ENCODE measurements around the gene STARD3.

The STARD3 gene

GRCh38 chr17:39666231-39666600, 29.3 kb downstream of the STARD3 start:
- H3K9me3 ChIP-seq (ENCODE audit: control insufficient read depth in 1 of 2, low read length in 2 of 2), result no peaks in the 10 kb centered on the region
- peaks cover 36% of the 10 kb centered on the region for H3K27me3 ChIP-seq (ENCODE audit: low read depth, low read length)
- H3K4me3 ChIP-seq (ENCODE audit: low read depth in 1 of 2, low read length in 2 of 2), result no peak overlapping the region
- peaks cover 2 to 17% of the 10 kb centered on the region in 2 donors for H3K36me3 ChIP-seq (ENCODE audit: control insufficient read depth in 1 of 2, insufficient read depth in 2 of 2, low read length in 2 of 2)
- H3K4me1 ChIP-seq (ENCODE audit: control insufficient read depth in 1 of 2, insufficient read depth in 2 of 2, low read length in 2 of 2), result peaks cover 0 to 32% of the 10 kb centered on the region in 2 donors
- H3K27ac ChIP-seq (ENCODE audit: low read length), result no peak overlapping the region

GRCh38 chr17:39666601-39667261, 29.8 kb downstream of the STARD3 start:
- Histone ChIP-seq H3K4me1 (ENCODE audit: control insufficient read depth in 1 of 2, insufficient read depth in 2 of 2, low read length in 2 of 2) (peaks cover 0 to 27% of the 10 kb centered on the region in 2 donors), H3K4me3 (ENCODE audit: low read depth in 1 of 2, low read length in 2 of 2) (no peak overlapping the region)

DNA sequence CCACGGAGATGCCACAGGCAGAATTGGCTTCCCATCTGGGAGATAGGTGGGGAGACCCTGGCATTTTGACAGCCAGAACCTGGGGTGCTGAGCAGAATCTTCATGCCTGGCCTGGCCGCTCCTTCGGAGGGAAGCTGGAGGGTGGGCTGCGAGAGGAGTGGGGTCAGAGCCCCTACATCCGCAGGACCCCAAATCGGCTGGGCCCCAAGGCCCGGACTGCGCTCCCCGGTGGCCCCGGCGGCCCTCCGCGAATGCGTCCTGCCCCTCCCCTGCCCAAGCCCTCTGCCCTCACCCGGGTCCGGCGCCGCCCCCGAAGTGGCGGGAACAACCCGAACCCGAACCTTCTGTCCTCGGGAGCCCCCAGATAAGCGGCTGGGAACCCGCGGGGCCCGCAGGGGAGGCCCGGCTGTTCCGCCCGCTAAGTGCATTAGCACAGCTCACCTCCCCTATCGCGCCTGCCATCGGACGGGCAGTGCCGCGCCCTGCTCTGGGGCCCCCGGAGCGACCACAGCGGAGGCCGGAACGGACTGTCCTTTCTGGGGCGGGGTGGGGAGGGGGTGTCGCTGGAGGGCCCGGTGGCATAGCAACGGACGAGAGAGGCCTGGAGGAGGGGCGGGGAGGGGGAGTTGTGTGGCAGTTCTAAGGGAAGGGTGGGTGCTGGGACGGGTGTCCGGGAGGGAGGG, 30.5 kb downstream of the STARD3 start:
- Histone ChIP-seq H3K27me3 (ENCODE audit: low read depth, low read length) (peaks cover 41% of the 10 kb centered on the region), H3K4me1 (ENCODE audit: control insufficient read depth in 1 of 2, insufficient read depth in 2 of 2, low read length in 2 of 2) (peaks cover 0 to 22% of the 10 kb centered on the region in 2 donors), H3K4me3 (ENCODE audit: low read depth in 1 of 2, low read length in 2 of 2) (no peak overlapping the region), H3K27ac (ENCODE audit: low read length) (no peak overlapping the region), H3K9me3 (ENCODE audit: control insufficient read depth in 1 of 2, low read length in 2 of 2) (no peaks in the 10 kb centered on the region), H3K36me3 (ENCODE audit: control insufficient read depth in 1 of 2, insufficient read depth in 2 of 2, low read length in 2 of 2) (peaks cover 0 to 8% of the 10 kb centered on the region in 2 donors)

More at GRCh38 chr17:39666601-39667261, 29.8 kb downstream of the STARD3 start:
- Histone ChIP-seq H3K27ac (ENCODE audit: low read length) (no peak overlapping the region), H3K36me3 (ENCODE audit: control insufficient read depth in 1 of 2, insufficient read depth in 2 of 2, low read length in 2 of 2) (peaks cover 0 to 12% of the 10 kb centered on the region in 2 donors), H3K9me3 (ENCODE audit: control insufficient read depth in 1 of 2, low read length in 2 of 2) (no peaks in the 10 kb centered on the region), H3K27me3 (ENCODE audit: low read depth, low read length) (peaks cover 41% of the 10 kb centered on the region)

- Histone ChIP-seq H3K27me3 (ENCODE audit: low read depth, low read length) (peaks cover 41% of the 10 kb centered on the region), H3K9me3 (ENCODE audit: control insufficient read depth in 1 of 2, low read length in 2 of 2) (no peaks in the 10 kb centered on the region), H3K4me1 (ENCODE audit: control insufficient read depth in 1 of 2, insufficient read depth in 2 of 2, low read length in 2 of 2) (peaks cover 0 to 17% of the 10 kb centered on the region in 2 donors), H3K4me3 (ENCODE audit: low read depth in 1 of 2, low read length in 2 of 2) (peak within 1 kb of the TSS in 1 of 2 donors; percentile 58), H3K27ac (ENCODE audit: low read length) (no peak within 1 kb of the TSS), H3K36me3 (ENCODE audit: control insufficient read depth in 1 of 2, insufficient read depth in 2 of 2, low read length in 2 of 2) (peaks cover 0 to under 1% of the 10 kb centered on the region in 2 donors)
Measured at GRCh38 chr17:39667945-39668924, 31.3 kb downstream of the STARD3 start, which contains the start of gene PNMT. Gene PNMT, plus strand, starts transcription at chr17:39668453. Its CDS starts 23 bp downstream, at chr17:39668476.

DNA sequence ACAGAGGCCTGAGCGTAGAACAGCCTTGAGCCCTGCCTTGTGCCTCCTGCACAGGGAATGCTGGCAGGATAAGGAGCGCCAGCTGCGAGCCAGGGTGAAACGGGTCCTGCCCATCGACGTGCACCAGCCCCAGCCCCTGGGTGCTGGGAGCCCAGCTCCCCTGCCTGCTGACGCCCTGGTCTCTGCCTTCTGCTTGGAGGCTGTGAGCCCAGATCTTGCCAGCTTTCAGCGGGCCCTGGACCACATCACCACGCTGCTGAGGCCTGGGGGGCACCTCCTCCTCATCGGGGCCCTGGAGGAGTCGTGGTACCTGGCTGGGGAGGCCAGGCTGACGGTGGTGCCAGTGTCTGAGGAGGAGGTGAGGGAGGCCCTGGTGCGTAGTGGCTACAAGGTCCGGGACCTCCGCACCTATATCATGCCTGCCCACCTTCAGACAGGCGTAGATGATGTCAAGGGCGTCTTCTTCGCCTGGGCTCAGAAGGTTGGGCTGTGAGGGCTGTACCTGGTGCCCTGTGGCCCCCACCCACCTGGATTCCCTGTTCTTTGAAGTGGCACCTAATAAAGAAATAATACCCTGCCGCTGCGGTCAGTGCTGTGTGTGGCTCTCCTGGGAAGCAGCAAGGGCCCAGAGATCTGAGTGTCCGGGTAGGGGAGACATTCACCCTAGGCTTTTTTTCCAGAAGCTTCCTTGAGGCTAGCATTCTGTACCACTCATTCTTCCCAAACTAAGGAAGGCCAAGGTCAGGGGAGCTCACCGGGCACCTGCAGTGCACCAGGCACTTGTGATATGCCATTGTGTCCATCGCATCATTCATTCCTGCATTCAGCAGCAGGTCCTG, 33.2 kb downstream of the STARD3 start:
- H3K9me3 ChIP-seq (ENCODE audit: control insufficient read depth in 1 of 2, low read length in 2 of 2), result no peaks in the 10 kb centered on the region
- no peaks in the 10 kb centered on the region for H3K36me3 ChIP-seq (ENCODE audit: control insufficient read depth in 1 of 2, insufficient read depth in 2 of 2, low read length in 2 of 2)
- peaks cover 41% of the 10 kb centered on the region for H3K27me3 ChIP-seq (ENCODE audit: low read depth, low read length)
- no peak overlapping the region for H3K4me3 ChIP-seq (ENCODE audit: low read depth in 1 of 2, low read length in 2 of 2)
- H3K4me1 ChIP-seq (ENCODE audit: control insufficient read depth in 1 of 2, insufficient read depth in 2 of 2, low read length in 2 of 2), result peaks cover 0 to 17% of the 10 kb centered on the region in 2 donors
- H3K27ac ChIP-seq (ENCODE audit: low read length), result no peak overlapping the region

DNA sequence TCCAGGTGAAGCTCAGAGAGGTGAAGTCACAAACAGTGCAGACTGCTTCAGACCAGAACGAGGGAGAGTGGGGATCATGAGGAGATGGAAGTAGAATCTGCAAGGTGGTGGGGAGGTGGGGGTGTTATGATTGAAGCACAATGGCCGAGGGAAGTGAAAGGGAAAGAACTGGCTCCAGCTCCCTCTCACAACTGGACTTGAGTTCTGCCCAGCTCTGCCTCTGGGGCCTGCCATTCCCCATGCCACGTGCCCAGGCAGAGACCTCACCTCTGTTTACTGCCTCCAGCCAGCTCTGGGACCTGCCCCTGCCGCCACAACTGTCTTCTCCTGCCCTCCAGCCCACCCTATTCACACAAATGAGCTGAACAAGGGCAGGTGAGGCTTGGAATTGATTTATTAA, 33.8 kb downstream of the STARD3 start:
- Histone ChIP-seq H3K9me3 (ENCODE audit: control insufficient read depth in 1 of 2, low read length in 2 of 2) (no peaks in the 10 kb centered on the region), H3K4me3 (ENCODE audit: low read depth in 1 of 2, low read length in 2 of 2) (no peak overlapping the region), H3K36me3 (ENCODE audit: control insufficient read depth in 1 of 2, insufficient read depth in 2 of 2, low read length in 2 of 2) (no peaks in the 10 kb centered on the region), H3K27me3 (ENCODE audit: low read depth, low read length) (peaks cover 41% of the 10 kb centered on the region), H3K27ac (ENCODE audit: low read length) (no peak overlapping the region), H3K4me1 (ENCODE audit: control insufficient read depth in 1 of 2, insufficient read depth in 2 of 2, low read length in 2 of 2) (peaks cover under 1 to 17% of the 10 kb centered on the region in 2 donors)

DNA sequence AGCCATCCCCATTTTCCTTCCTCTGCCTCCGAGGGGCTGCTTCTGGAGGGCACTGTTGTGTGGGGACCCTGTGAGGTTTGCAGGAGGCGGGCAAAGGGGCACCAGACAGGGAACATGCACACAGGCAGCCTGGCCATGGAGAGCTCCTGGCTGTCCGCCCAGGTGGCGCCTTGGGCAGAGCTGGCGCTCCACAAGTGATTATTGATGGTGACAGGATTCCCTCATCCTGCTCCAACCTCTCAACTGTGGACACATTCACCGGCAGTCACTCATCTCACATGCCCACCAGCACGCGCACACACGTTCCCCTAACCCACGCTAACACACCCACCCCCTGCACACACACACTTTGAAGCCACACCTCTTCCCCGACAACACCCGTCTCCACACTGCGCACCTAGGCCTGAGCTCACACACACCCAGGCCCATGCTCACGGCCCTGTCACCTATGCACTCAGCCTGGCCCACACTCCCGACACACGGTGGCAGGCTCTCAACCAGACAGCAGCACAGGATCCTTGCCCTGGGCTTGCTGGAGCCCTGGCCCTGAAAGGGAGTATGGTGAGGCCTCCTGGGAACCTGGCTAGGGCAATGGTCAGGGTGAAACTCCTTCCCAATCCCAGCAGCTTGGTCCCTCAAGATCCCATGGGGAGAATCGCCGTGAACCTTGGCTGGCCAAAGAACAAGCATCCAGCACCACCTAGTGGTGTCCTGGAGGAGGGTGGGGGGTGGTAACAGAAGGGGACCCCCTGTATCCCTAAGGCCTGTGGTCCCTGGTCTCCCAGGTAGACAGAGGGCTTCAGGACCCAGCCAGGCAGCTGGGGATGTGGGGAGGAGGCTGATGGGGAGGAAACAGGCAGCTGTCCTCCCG, 34.9 kb downstream of the STARD3 start:
- Histone ChIP-seq H3K4me1 (ENCODE audit: control insufficient read depth in 1 of 2, insufficient read depth in 2 of 2, low read length in 2 of 2) (peaks cover 3 to 19% of the 10 kb centered on the region in 2 donors), H3K27me3 (ENCODE audit: low read depth, low read length) (peaks cover 30% of the 10 kb centered on the region), H3K4me3 (ENCODE audit: low read depth in 1 of 2, low read length in 2 of 2) (no peak overlapping the region), H3K9me3 (ENCODE audit: control insufficient read depth in 1 of 2, low read length in 2 of 2) (no peaks in the 10 kb centered on the region), H3K36me3 (ENCODE audit: control insufficient read depth in 1 of 2, insufficient read depth in 2 of 2, low read length in 2 of 2) (no peaks in the 10 kb centered on the region), H3K27ac (ENCODE audit: low read length) (no peak overlapping the region)

DNA sequence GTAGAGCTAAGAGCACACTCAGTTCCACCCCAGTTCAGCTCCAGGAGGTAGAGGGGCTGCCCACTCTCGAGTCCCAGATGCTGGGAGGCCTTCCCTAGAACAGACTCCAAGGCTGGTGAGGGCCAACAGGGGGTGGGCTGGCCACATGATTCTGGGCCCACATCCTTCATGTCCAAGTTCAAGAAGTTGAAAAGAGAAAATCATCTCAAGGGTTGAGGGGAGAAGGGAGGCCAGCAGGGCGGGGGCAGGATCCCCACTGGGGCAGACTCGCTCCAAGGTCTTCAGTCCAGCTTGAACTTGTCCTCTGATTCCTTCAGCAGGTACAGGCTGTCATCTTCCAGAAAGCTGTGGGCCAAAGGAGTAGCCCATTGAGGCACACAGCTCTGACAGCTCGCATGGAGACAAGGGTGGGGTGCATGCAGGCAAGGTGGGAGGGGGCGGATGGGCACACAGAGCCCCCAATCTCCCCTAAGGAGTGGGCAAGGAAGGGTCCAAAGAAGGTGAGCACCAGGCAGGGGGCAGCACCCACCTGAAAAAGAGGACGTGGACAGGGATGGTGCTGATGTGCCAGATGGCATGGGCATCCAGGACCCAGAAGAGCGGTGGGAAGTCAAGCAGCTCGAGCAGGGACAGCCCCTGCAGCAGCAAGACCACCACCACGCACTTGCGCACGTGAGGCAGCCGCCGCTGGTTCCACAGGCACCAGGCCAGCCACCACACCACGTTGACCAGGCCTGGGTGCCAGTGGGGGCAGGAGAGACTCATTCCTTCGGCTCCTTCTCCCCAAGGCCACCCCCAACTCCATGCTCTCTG, 35.8 kb downstream of the STARD3 start:
- H3K27me3 ChIP-seq (ENCODE audit: low read depth, low read length), result peaks cover 23% of the 10 kb centered on the region
- no peak overlapping the region for H3K4me3 ChIP-seq (ENCODE audit: low read depth in 1 of 2, low read length in 2 of 2)
- no peak overlapping the region for H3K27ac ChIP-seq (ENCODE audit: low read length)
- H3K9me3 ChIP-seq (ENCODE audit: control insufficient read depth in 1 of 2, low read length in 2 of 2), result no peaks in the 10 kb centered on the region
- H3K36me3 ChIP-seq (ENCODE audit: control insufficient read depth in 1 of 2, insufficient read depth in 2 of 2, low read length in 2 of 2), result no peaks in the 10 kb centered on the region
- peaks cover 8 to 14% of the 10 kb centered on the region in 2 donors for H3K4me1 ChIP-seq (ENCODE audit: control insufficient read depth in 1 of 2, insufficient read depth in 2 of 2, low read length in 2 of 2)

- Histone ChIP-seq H3K36me3 (ENCODE audit: control insufficient read depth in 1 of 2, insufficient read depth in 2 of 2, low read length in 2 of 2) (no peaks in the 10 kb centered on the region), H3K27ac (ENCODE audit: low read length) (no peak overlapping the region), H3K4me3 (ENCODE audit: low read depth in 1 of 2, low read length in 2 of 2) (no peak overlapping the region), H3K9me3 (ENCODE audit: control insufficient read depth in 1 of 2, low read length in 2 of 2) (no peaks in the 10 kb centered on the region), H3K4me1 (ENCODE audit: control insufficient read depth in 1 of 2, insufficient read depth in 2 of 2, low read length in 2 of 2) (peaks cover 8 to 13% of the 10 kb centered on the region in 2 donors), H3K27me3 (ENCODE audit: low read depth, low read length) (peaks cover 23% of the 10 kb centered on the region)
Measured at GRCh38 chr17:39673335-39674081, 36.6 kb downstream of the STARD3 start.

Data from muscle layer of duodenum (tissue), 2 donors.